T-helper 2 cell treated with Interferon-gamma antibody and Interleukin-4, amounts not matched to agents 100 ng/mL and 5 ng/mL, for 36 hours (primary cell): ENCODE data around the gene WDR33. TPM values are rescaled to one million over a fixed set of nuclear protein-coding genes. Genes with fewer than 3 reads are reported as not detected.
"Not testable (repeated sequence)": the region's sequence is repeated elsewhere in the genome, so short reads cannot be mapped to it uniquely, and the experiment has no call there.

Experiments
- intact Hi-C: fragments of 100-400 bp; cut with micrococcal nuclease; formaldehyde crosslinking; loops from one replicate; pipeline ENCODE4 v1.15.1; 2023
- total RNA-seq: library from RNA; stranded (reverse); gene quantifications from 2 replicates; pipeline ENCODE4 v1.2.3, GENCODE V29; 2022

WDR33 gene
- total RNA-seq, 1 donor from 2014 or later = 78.3 TPM

GRCh38 chr2:127811397-127812321 lies 688 bp upstream of the WDR33 start:
- intact Hi-C loops = loop anchor here (1.0 to 10.0 kb wide), 7 partner anchors 19 to 427 kb away; partner anchors contain the start of genes IWS1, MAP3K2, POLR2D and SAP130

DNA sequence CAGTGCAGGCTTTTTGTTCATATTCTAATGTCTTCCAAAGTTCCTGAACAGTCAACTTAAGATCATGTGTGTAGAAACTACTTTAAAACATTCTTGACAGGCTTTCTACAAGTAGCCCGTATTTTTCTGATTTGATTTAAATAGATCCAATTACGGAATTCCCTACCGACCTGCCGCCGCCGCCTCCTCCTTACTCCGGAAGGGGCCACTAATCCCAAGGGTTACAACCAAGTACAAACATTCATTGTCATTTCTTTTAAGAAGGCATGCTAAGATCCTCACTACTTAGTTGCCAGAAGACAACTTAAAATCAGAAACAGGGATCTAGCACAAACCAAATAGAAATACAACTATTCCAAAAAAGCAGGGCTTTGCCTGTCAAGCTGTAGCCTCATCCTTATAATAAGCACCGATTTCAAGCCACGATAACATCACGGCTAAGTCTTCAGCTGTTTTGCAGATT lies 784 bp downstream of the WDR33 start:
- intact Hi-C loops = loop anchor here (2.0 to 10.0 kb wide), 3 partner anchors 107 to 425 kb away; partner anchors contain the start of genes IWS1 and MAP3K2

DNA sequence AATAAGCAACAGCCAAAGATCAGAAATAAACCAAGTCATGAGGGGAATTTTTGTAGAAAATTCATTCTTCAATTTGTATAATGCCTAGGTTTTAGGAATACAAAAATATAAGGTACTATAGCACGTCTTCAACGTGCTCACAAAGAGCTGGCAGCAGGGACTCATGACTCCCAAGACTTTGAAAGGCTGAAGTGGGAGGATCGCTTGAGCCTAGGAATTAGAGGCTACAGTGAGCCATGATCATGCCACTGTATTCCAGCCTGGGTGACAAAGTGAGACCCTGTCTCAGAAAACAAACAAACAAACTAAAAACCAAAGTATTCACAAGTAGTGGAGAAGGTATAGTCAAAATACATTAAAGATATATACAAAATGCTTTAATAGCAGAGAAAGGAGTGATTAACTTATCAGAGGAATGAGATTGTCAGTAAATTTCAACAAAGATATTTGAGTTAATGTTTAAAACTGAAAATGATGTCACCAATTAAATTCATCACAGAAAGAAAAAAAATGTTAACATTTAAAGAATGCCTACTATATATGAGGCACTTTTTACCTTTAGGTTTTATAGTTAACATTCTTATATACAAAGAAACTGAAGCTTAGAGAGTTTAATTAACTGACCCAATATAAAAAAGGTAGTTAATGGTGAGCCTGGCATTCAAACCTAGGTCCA lies 3.2 kb downstream of the WDR33 start:
- intact Hi-C loops = no loop called here

GRCh38 chr2:127806860-127807259 lies 4.1 kb downstream of the WDR33 start:
- intact Hi-C loops = not testable (repeated sequence)

GRCh38 chr2:127805491-127805890 lies 5.5 kb downstream of the WDR33 start:
- intact Hi-C loops = no loop called here

DNA sequence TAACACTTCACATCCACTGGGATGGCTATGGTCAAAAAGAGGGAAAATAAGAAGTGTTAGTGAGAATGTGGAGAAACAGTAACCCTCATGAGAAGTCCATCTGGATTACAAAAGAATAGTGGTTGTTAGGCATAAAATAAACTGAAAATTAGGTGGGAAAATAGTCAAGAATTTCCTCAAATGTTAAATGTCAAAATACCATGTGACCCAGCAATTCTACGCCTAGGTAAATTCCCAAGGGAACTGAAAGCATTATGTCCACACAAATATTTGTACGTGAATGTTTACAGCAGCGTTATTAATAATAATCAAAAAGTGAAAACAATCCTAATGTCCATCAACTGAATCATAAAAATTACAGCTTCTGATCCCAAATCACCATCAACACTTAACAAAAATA lies 11.0 kb downstream of the WDR33 start:
- intact Hi-C loops = no loop called here

DNA sequence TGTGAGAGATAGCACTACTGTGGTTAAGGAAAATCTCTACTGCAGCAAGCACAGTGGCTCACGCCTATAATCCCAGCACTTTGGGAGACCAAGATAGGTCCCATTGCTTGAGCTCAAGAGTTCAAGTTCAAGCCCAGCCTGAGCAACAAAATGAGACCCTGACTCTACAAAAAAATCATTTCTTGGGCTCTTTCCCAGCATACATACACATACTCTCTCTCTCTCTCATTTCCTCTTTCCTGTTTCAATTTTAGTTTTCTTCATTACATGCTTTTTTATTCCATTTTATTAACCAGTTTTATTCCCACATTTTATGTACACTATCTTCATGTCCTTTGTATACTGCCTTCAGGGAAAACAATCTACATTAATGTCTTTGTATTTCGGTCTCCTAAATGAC lies 14.6 kb downstream of the WDR33 start:
- intact Hi-C loops = no loop called here

DNA sequence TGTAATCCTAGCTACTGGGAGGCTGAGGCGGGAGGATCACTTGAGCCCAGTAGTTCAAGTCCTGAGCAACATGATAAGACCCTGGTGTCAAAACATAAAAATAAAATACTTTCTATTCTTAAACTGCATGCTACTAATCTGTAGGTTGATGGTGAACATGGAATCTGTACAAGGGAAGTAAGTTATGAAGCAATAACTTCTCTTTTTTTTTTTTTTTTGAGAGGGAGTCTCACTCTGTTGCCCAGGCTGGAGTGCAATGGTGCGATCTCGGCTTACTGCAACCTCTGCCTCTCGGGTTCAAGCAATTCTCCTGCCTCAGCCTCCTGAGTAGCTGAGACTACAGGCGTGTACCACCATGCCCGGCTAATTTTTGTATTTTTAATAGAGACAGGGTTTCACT lies 16.1 kb downstream of the WDR33 start:
- intact Hi-C loops = not testable (repeated sequence)

DNA sequence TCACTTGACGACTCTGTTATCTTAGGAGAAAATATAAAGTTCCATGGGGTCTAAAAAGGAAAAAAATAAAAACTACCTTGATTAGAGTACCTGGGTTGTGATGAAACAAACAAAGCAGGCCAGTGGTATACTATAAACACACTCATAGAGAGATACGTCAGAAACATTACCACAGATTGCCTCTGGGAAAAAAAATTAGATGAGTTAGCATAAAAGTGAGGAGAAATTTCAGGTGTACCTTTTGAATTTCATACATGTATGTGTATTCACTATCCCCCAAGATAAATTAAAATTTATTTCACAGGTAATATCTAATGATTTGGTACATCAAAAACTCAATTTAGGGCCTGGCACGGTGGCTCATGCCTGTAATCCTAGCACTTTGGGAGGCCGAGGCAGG lies 18.2 kb downstream of the WDR33 start:
- intact Hi-C loops = no loop called here

DNA sequence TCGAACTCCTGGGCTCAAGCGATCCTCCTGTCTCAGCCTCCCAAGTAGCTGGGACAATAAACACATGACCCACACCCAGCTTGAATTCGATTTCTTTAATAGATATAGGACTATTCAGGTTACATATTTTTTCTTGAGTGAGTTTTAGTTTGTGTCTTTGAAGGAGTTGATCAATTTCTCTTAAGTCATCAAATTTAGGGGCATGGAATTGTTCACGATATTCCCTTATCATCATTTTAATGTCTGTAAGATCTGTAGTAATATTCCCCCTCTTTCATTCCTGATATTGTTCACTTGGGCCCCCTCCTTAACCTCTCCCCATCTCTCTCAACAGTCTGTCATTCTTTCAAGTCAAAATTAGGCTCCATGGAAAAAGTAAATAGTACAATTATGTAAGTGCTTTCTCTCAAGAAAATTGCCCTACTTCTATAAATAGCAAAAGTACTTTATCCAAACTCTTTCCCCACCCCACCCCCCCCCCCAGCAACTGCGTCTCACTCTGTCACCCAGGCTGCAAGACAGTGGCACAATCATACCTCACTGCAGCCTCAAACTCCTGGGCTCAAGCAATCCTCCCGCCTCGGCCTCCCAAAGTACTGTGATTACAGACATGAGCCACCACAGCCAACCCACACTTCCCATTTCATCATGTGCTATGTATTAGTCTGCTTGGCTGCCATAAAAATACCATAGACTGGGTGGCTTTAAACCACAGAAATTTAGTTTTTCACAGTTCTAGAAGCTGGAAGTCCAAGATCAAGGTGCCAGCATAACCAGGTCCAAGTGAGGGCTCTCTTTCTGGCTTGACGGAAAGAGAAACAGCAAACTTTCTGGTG lies 20.1 kb downstream of the WDR33 start:
- intact Hi-C loops = no loop called here

- intact Hi-C loops = no loop called here
Measured at GRCh38 chr2:127786048-127786809, 24.7 kb downstream of the WDR33 start.

- intact Hi-C loops = no loop called here
Measured at GRCh38 chr2:127784965-127785518, 25.9 kb downstream of the WDR33 start.

GRCh38 chr2:127783101-127783500 lies 27.9 kb downstream of the WDR33 start:
- intact Hi-C loops = no loop called here

DNA sequence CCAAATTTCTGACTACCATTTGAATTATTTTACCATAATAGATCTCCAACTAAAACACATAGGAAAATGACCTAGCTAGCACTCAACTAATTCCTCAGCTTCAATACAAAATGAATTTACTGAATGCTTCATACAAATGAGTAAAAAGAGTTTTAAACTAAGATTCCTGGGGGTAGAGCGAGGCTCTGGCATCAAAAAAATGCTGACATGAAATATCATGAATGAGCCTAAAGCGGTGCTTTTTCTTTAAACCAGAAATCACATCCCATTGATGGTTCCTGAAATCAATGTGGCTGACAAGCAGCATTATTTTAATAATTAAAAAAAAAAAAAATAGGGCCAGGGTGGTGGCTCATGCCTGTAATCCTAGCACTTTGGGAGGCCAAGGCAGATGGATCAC lies 32.1 kb downstream of the WDR33 start:
- intact Hi-C loops = no loop called here

DNA sequence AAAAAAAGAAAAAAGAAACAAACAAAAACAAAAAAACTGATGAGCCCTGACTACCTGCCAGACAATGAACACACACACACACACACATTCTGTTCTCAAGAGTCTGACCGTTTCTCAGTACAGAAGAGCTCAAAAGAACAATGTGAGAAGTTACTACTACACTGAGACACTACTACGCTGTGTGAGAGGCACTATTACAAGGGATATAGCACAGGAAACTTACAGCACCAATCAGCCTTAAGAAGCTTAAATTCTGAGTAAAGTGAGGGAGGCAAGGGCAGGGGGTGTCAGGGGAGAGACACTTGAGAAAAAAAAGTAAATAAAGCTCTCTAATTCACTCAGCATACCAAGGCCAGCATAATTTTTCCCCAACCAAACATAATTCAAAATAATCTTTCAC lies 32.5 kb downstream of the WDR33 start:
- intact Hi-C loops = no loop called here

- intact Hi-C loops = no loop called here
Measured at GRCh38 chr2:127776122-127776780, 34.7 kb downstream of the WDR33 start.

- intact Hi-C loops = no loop called here
Measured at GRCh38 chr2:127771756-127772155, 39.2 kb downstream of the WDR33 start.

DNA sequence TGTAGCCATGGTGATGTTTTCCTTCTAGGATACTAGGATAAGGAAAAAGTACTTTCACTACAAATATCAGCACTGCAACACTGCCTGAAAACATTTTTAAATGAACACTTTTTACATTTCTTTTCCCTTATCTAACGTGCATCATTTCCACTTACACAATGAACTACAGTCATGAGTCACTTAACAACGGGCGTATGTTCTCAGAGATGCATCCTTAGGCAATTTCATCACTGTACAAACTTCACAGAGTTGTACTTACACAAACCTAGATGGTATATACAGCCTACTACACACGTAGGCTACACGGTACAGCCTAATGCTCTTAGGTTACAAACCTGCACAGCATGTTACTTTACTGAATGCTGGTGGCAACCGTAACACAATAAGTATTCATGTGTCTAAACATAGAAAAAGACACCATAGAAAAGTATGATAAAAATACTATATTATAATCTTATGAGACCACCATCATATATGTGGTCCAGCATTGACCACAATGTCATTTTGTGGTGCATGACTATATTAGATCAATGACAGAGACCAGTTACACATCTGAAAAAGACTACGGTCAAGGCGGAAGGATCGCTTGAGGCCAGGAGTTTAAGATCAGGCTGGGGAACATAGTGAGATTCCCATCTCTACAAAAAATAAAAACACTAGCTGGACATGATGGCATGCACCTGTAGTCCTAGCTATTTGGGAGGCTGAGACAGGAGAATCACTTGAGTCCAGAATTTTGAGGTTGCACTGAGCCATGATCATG lies 39.8 kb downstream of the WDR33 start:
- intact Hi-C loops = no loop called here

- intact Hi-C loops = not testable (repeated sequence)
Measured at GRCh38 chr2:127770534-127770933, 40.4 kb downstream of the WDR33 start.
